MCF 10A (cell line): ENCODE measurements around the gene TENT4B. TPM values are rescaled to one million over a fixed set of nuclear protein-coding genes. Genes with fewer than 3 reads are reported as not detected.

Experiments
- BruUV-seq: library from RNA; stranded (reverse); fragments of 400-500 nt; replicated peaks from 2 replicates; lab custom pipeline; 2021; lab: Mats Ljungman, UMichigan
- CTCF ChIA-PET: fragments of 300-600 bp; sonication (Branson Sonifier 250); formaldehyde crosslinking; extraction: SDS; loops from one replicate; lab custom pipeline; 2021; ENCODE audit warnings: antibody characterized with exemption, inconsistent platforms; lab: Yijun Ruan, JAX
- POLR2A ChIA-PET: fragments of 300-600, 350-650 bp; sonication (Branson Sonifier 250); formaldehyde crosslinking; extraction: SDS; loops from one replicate; lab custom pipeline; 2020; ENCODE audit warnings: antibody characterized with exemption, inconsistent platforms; lab: Yijun Ruan, JAX
- DNase-seq: peaks from one replicate; pipeline ENCODE4 v3.0.0-alpha.2; 2018; ENCODE audit not compliant: unreplicated experiment
- H3K27ac Mint-ChIP-seq: one replicate; pipeline ENCODE4 v1.8.0; 2022; ENCODE audit warnings: mild to moderate bottlenecking, low read depth, mixed read lengths; ENCODE audit not compliant: unreplicated experiment
- H3K27me3 Mint-ChIP-seq: one replicate; pipeline ENCODE4 v1.8.0; 2022; ENCODE audit warnings: mixed read lengths; ENCODE audit not compliant: insufficient read depth, unreplicated experiment
- H3K36me3 Mint-ChIP-seq: one replicate; pipeline ENCODE4 v1.8.0; 2022; ENCODE audit warnings: mild to moderate bottlenecking, moderate library complexity, mixed read lengths; ENCODE audit not compliant: insufficient read depth, unreplicated experiment
- H3K4me1 Mint-ChIP-seq: one replicate; pipeline ENCODE4 v1.8.0; 2022; ENCODE audit warnings: mixed read lengths; ENCODE audit not compliant: insufficient read depth, unreplicated experiment
- H3K4me3 Mint-ChIP-seq: one replicate; pipeline ENCODE4 v1.8.0; 2022; ENCODE audit warnings: mild to moderate bottlenecking, moderate library complexity, mixed read lengths; ENCODE audit not compliant: unreplicated experiment
- H3K9me3 Mint-ChIP-seq: one replicate; pipeline ENCODE4 v1.8.0; 2022; ENCODE audit warnings: mixed read lengths; ENCODE audit not compliant: unreplicated experiment
- CTCF ChIP-seq: fragments of 200-600 bp; IDR thresholded peaks from one replicate; pipeline ENCODE4 v1.8.0; 2022; ENCODE audit warnings: antibody characterized with exemption, mild to moderate bottlenecking; ENCODE audit not compliant: unreplicated experiment
- intact Hi-C: fragments of 100-400 bp; cut with micrococcal nuclease; formaldehyde crosslinking; loops from 2 replicates; pipeline ENCODE4 v1.14.1; 2022
- total RNA-seq: library from RNA; stranded (reverse); gene quantifications from 2 replicates; pipeline ENCODE4 v1.2.3, GENCODE V29; 2022

The TENT4B gene
- total RNA-seq, 1 experiment from 2014 or later = 12.1 TPM

- H3K27ac Mint-ChIP-seq = no peak overlapping the region
- H3K36me3 Mint-ChIP-seq = peaks cover 5% of the 10 kb centered on the region
- no peaks in the 10 kb centered on the region for H3K27me3 Mint-ChIP-seq
- no peak overlapping the region for H3K4me3 Mint-ChIP-seq
- no peaks in the 10 kb centered on the region for H3K9me3 Mint-ChIP-seq
- no TSS peak for BruUV-seq
- no peak for TF ChIP-seq CTCF
- peaks cover 10% of the 10 kb centered on the region for H3K4me1 Mint-ChIP-seq
- POLR2A ChIA-PET = no interaction called here
- DNase-seq = no peak
- intact Hi-C loops = no loop called here
- CTCF ChIA-PET = interaction anchor here (0.6 kb wide), 1 partner anchor 228 kb away, joined by 3 read pairs; the partner anchor contains the start of gene CNEP1R1
Observed at GRCh38 chr16:50253514-50253910, 100.4 kb downstream of the TENT4B start.

GRCh38 chr16:50254072-50254471, 101.0 kb downstream of the TENT4B start:
- no peak for DNase-seq
- ChIA-PET POLR2A (interaction anchor here (0.9 kb wide), 1 partner anchor 12 kb away, joined by 4 read pairs; no protein-coding TSS in a partner anchor), CTCF (interaction anchor here (0.6 to 0.7 kb wide), 2 partner anchors 9 to 968 kb away, joined by 3 to 5 read pairs; no protein-coding TSS in a partner anchor)
- Mint-ChIP-seq H3K9me3 (no peaks in the 10 kb centered on the region), H3K27ac (no peak overlapping the region), H3K4me1 (peaks cover 15% of the 10 kb centered on the region), H3K27me3 (no peaks in the 10 kb centered on the region), H3K36me3 (peaks cover 5% of the 10 kb centered on the region), H3K4me3 (no peak overlapping the region)
- no TSS peak for BruUV-seq
- no peak for TF ChIP-seq CTCF
- intact Hi-C loops = no loop called here

- ChIA-PET POLR2A (no interaction called here), CTCF (interaction anchor here (0.8 to 1.2 kb wide), 2 partner anchors 44 to 99 kb away, joined by 3 read pairs; no protein-coding TSS in a partner anchor)
- H3K27me3 Mint-ChIP-seq = no peaks in the 10 kb centered on the region
- no peaks in the 10 kb centered on the region for H3K9me3 Mint-ChIP-seq
- no peaks in the 10 kb centered on the region for H3K36me3 Mint-ChIP-seq
- H3K4me1 Mint-ChIP-seq = peaks cover 15% of the 10 kb centered on the region
- BruUV-seq = no TSS peak
- DNase-seq = no peak
- intact Hi-C loops = no loop called here
- H3K4me3 Mint-ChIP-seq = no peak overlapping the region
- no peak overlapping the region for H3K27ac Mint-ChIP-seq
- no peak for TF ChIP-seq CTCF
Observed at GRCh38 chr16:50255538-50255937, 102.4 kb downstream of the TENT4B start.

GRCh38 chr16:50256604-50257003, 103.5 kb downstream of the TENT4B start:
- CTCF ChIA-PET = interaction anchor here (0.7 to 1.0 kb wide), 2 partner anchors 17 to 43 kb away, joined by 3 to 6 read pairs; no protein-coding TSS in a partner anchor
- no peak overlapping the region for H3K4me3 Mint-ChIP-seq

More at GRCh38 chr16:50256604-50257003, 103.5 kb downstream of the TENT4B start:
- no peaks in the 10 kb centered on the region for H3K9me3 Mint-ChIP-seq
- peaks cover 5% of the 10 kb centered on the region for H3K4me1 Mint-ChIP-seq
- no TSS peak for BruUV-seq
- POLR2A ChIA-PET = no interaction called here
- H3K36me3 Mint-ChIP-seq = no peaks in the 10 kb centered on the region
- no peak for TF ChIP-seq CTCF
- no peaks in the 10 kb centered on the region for H3K27me3 Mint-ChIP-seq
- DNase-seq = no peak
- intact Hi-C loops = no loop called here
- no peak overlapping the region for H3K27ac Mint-ChIP-seq
